Panc1 (cell line): ENCODE data around the gene THRB. TPM values are rescaled to one million over a fixed set of nuclear protein-coding genes. Genes with fewer than 3 reads are reported as not detected.

ENCODE experiments used
- ATAC-seq: fragments of 200-7000 bp; cut with Tn5 transposase; 2 replicates; pipeline ENCODE4 v1.9.1; 2020; ENCODE audit warnings: mild to moderate bottlenecking, moderate library complexity
- BruUV-seq: library from RNA; stranded (reverse); fragments of 400-500 nt; replicated peaks from 2 replicates; lab custom pipeline; 2021; lab: Mats Ljungman, UMichigan
- CTCF ChIA-PET: fragments of 300-600 bp; sonication (Branson Sonifier 250); formaldehyde crosslinking; loops from one replicate; lab custom pipeline; 2022; ENCODE audit warnings: antibody characterized with exemption; lab: Charles Lee
- POLR2A ChIA-PET: fragments of 300-600 bp; sonication (Branson Sonifier 250); formaldehyde crosslinking; loops from one replicate; lab custom pipeline; 2022; ENCODE audit warnings: antibody characterized with exemption; lab: Charles Lee
- DNase-seq: peaks from one replicate; pipeline ENCODE4 v3.0.0-alpha.2; 2010; ENCODE audit warnings: low read depth, low spot score
- H3K27ac ChIP-seq: 2 replicates; pipeline ENCODE4 v1.5.1; 2011; ENCODE audit warnings: mild to moderate bottlenecking, low read length, inconsistent platforms
- H3K27me3 ChIP-seq: fragments of 200-500 bp; sonication (Bioruptor generic); 2 replicates; pipeline ENCODE4 v1.6.0; 2014; ENCODE audit warnings: low read length, inconsistent platforms; ENCODE audit not compliant: control insufficient read depth, insufficient read depth
- H3K36me3 ChIP-seq: fragments of 200-500 bp; sonication (Bioruptor generic); 2 replicates; pipeline ENCODE4 v1.5.1; 2014; ENCODE audit warnings: inconsistent platforms, mild to moderate bottlenecking, low read length, moderate library complexity; ENCODE audit not compliant: control insufficient read depth, insufficient read depth
- H3K4me1 ChIP-seq: 2 replicates; pipeline ENCODE4 v1.5.1; 2011; ENCODE audit warnings: inconsistent platforms, mild to moderate bottlenecking, low read length, moderate library complexity; ENCODE audit not compliant: control insufficient read depth, insufficient read depth
- H3K4me3 ChIP-seq, 2 experiments: 2 replicates each; pipeline ENCODE4 v1.5.1; 2011 to 2012; ENCODE audit warnings: low read depth in 2 of 2, low read length in 2 of 2, mild to moderate bottlenecking in 2 of 2, inconsistent platforms in 1 of 2, moderate library complexity in 1 of 2
- H3K9me3 ChIP-seq: fragments of 200-500 bp; sonication (Bioruptor generic); 2 replicates; pipeline ENCODE4 v1.5.1; 2014; ENCODE audit warnings: low read depth, mild to moderate bottlenecking, inconsistent platforms, low read length, moderate library complexity; ENCODE audit not compliant: control insufficient read depth, insufficient read depth
- POLR2AphosphoS5 ChIP-seq: IDR thresholded peaks from 2 replicates; pipeline ENCODE4 v1.6.1; 2012; ENCODE audit warnings: mild to moderate bottlenecking, low read depth, low read length, moderate library complexity
- REST ChIP-seq, 2 experiments: IDR thresholded peaks; 2 replicates each; pipeline ENCODE4 v1.6.1; 2011 to 2012; ENCODE audit warnings: low read depth in 2 of 2, control low read depth in 1 of 2, low read length in 1 of 2, mild to moderate bottlenecking in 1 of 2, moderate library complexity in 1 of 2; ENCODE audit not compliant: insufficient read depth in 1 of 2
- SIN3A ChIP-seq: IDR thresholded peaks from 2 replicates; pipeline ENCODE4 v1.6.1; 2012; ENCODE audit warnings: low read depth, mild to moderate bottlenecking, low read length, moderate library complexity, borderline replicate concordance; ENCODE audit not compliant: insufficient read depth
- TCF7L2 ChIP-seq: IDR thresholded peaks from 2 replicates; pipeline ENCODE4 v1.6.1; 2011; ENCODE audit warnings: mild to moderate bottlenecking, low read depth, low read length, inconsistent platforms
- in situ Hi-C: cut with HindIII; loops from 2 replicates; pipeline ENCODE4 v1.10.0; 2016; ENCODE audit warnings: low sequenced_read_pairs, low pct_unique_long_range_greater_than_20kb
- intact Hi-C: fragments of 100-400 bp; cut with micrococcal nuclease; formaldehyde crosslinking; loops from one replicate; pipeline ENCODE4 v1.10.0; 2022; ENCODE audit not compliant: unreplicated experiment
- total RNA-seq: library from RNA; stranded (reverse); gene quantifications from one replicate; pipeline ENCODE4 v1.2.1, GENCODE V29; 2021; ENCODE audit not compliant: unreplicated experiment
- TF ChIP-seq, protein P1 (sequence below): fragments of 450-650 bp; IDR thresholded peaks from 2 replicates; pipeline ENCODE4 v1.5.1; 2017; ENCODE audit warnings: mild to moderate bottlenecking

Gene THRB
- total RNA-seq, 1 experiment from 2014 or later: 3.9 TPM

DNA sequence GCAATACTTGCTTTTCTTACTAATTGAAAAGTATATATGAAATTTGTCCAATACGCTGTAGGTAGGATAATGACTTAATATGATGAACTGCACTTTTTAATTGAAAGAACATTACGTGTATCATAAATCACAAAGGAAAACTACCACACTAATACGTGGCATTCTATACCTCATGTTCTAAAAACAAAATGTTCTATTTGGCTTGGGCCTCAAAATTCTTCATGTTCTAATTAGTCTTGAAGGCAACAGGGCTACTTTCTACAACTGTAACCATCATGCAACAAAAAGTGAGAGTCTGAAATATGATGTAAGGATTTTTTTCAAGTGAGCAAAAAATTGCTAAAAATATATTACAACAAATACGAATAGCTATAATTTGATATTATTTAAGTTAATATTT, 19.8 kb downstream of the THRB start:
- H3K4me3 ChIP-seq: no peak overlapping the region
- TF ChIP-seq TCF7L2 (no peak), REST (IDR thresholded peaks at IDR 0.05; ENCODE audit: insufficient read depth in 1 of 2, low read depth in 2 of 2, low read length in 1 of 2) (no peak), POLR2AphosphoS5 (no peak), SIN3A (no peak)
- TF ChIP-seq, protein P1, sequence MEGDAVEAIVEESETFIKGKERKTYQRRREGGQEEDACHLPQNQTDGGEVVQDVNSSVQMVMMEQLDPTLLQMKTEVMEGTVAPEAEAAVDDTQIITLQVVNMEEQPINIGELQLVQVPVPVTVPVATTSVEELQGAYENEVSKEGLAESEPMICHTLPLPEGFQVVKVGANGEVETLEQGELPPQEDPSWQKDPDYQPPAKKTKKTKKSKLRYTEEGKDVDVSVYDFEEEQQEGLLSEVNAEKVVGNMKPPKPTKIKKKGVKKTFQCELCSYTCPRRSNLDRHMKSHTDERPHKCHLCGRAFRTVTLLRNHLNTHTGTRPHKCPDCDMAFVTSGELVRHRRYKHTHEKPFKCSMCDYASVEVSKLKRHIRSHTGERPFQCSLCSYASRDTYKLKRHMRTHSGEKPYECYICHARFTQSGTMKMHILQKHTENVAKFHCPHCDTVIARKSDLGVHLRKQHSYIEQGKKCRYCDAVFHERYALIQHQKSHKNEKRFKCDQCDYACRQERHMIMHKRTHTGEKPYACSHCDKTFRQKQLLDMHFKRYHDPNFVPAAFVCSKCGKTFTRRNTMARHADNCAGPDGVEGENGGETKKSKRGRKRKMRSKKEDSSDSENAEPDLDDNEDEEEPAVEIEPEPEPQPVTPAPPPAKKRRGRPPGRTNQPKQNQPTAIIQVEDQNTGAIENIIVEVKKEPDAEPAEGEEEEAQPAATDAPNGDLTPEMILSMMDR: no peak
- in situ Hi-C loops (no loop called here), intact Hi-C loops (no loop called here)
- H3K36me3 ChIP-seq: no peaks in the 10 kb centered on the region
- H3K27ac ChIP-seq: no peak overlapping the region
- ChIA-PET POLR2A (interaction anchor here (0.6 kb wide), 1 partner anchor 14 kb away, joined by 4 read pairs; no protein-coding TSS in a partner anchor), CTCF (no interaction called here)
- H3K9me3 ChIP-seq: no peaks in the 10 kb centered on the region
- no peak for ATAC-seq
- H3K27me3 ChIP-seq: no peaks in the 10 kb centered on the region
- BruUV-seq: no TSS peak
- DNase-seq: no peak
- no peaks in the 10 kb centered on the region for H3K4me1 ChIP-seq

DNA sequence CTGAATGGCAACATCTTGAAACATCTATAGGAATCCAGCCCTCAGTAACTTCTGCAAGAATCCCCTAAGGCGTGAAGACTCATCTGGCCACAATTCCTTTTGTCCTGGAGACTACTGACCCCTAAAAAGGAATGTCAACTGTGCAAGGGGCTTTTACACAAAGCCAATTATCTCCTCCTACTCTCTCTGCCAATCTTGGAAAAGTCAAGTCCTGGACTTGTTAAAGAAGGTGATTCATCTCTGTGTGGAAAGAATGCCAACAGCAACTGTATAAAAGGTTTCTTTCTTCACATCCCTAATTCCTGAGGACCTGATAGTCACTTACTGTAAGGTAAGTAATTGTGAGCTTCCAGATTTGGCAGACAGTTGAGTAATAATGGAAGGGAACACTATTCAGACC, 22.3 kb downstream of the THRB start:
- Histone ChIP-seq H3K4me3 (no peak overlapping the region), H3K4me1 (no peaks in the 10 kb centered on the region), H3K36me3 (no peaks in the 10 kb centered on the region), H3K27ac (no peak overlapping the region), H3K9me3 (no peaks in the 10 kb centered on the region), H3K27me3 (no peaks in the 10 kb centered on the region)
- in situ Hi-C loops (no loop called here), intact Hi-C loops (no loop called here)
- POLR2A ChIA-PET: no interaction called here
- DNase-seq (no peak), ATAC-seq (no peak)
- TF ChIP-seq TCF7L2 (no peak), SIN3A (no peak), REST (IDR thresholded peaks at IDR 0.05; ENCODE audit: insufficient read depth in 1 of 2, low read depth in 2 of 2, low read length in 1 of 2) (no peak), POLR2AphosphoS5 (no peak)
- TF ChIP-seq, protein P1: no peak
- CTCF ChIA-PET: no interaction called here
- BruUV-seq: no TSS peak
